K562 (cell line): Measurements from ENCODE around the gene C2orf92. TPM values are rescaled to one million over a fixed set of nuclear protein-coding genes. Genes with fewer than 3 reads are reported as not detected.

ENCODE experiments used
- ATAC-seq: fragments of 200-7000 bp; cut with Tn5 transposase; 3 replicates; pipeline ENCODE4 v1.9.1; 2020; ENCODE audit warnings: moderate library complexity
- BruUV-seq: library from RNA; stranded (reverse); fragments of 400-500 nt; replicated peaks from 2 replicates; lab custom pipeline; 2021; lab: Mats Ljungman, UMichigan
- CTCF ChIA-PET: fragments of 300-600 bp; formaldehyde crosslinking; extraction: SDS; loops from one replicate; lab custom pipeline; 2021; ENCODE audit warnings: low intra/inter-chr PET ratio; lab: Yijun Ruan, JAX
- POLR2A ChIA-PET: fragments of 300-600, 350-650 bp; sonication (Branson Sonifier 250); formaldehyde crosslinking; extraction: SDS; loops from one replicate; lab custom pipeline; 2021; ENCODE audit warnings: antibody characterized with exemption, inconsistent platforms; lab: Yijun Ruan, JAX
- DNase-seq, 4 experiments: peaks; one replicate each; pipeline versions ENCODE4 v3.0.0 to v3.0.0-alpha.2; 2011 to 2018; ENCODE audit warnings: low spot score in 3 of 4, mixed read lengths in 3 of 4; ENCODE audit errors: extremely low read depth in 1 of 4
- FAIRE-seq: peaks from 2 replicates; lab custom pipeline; 2011; peaks lifted over from hg19 to GRCh38; lab: Jason Lieb, UNC
- H2AFZ ChIP-seq: 2 replicates; pipeline ENCODE4 v1.6.0; 2011; ENCODE audit warnings: low read depth, low read length, control low read depth, inconsistent platforms
- H3K27ac ChIP-seq: fragments of 200-600 bp; 3 replicates; pipeline ENCODE4 v1.8.0; 2011; ENCODE audit warnings: low read depth, mild to moderate bottlenecking, control low read depth, inconsistent platforms, low read length, moderate library complexity, mixed read lengths; ENCODE audit errors: extremely low read depth
- H3K27me3 ChIP-seq, 2 experiments: fragments of 300-600 bp in 1 of 2; 2 replicates in 1 of 2; 3 replicates in 1 of 2; pipeline versions ENCODE4 v1.6.0 to v1.8.0; 2011; ENCODE audit warnings: inconsistent platforms in 2 of 2, low read length in 2 of 2, mild to moderate bottlenecking in 1 of 2, mixed read lengths in 1 of 2, moderate library complexity in 1 of 2; ENCODE audit not compliant: control insufficient read depth in 2 of 2, insufficient read depth in 2 of 2
- H3K36me3 ChIP-seq: fragments of 300-600 bp; 3 replicates; pipeline ENCODE4 v1.8.0; 2011; ENCODE audit warnings: mild to moderate bottlenecking, low read length, inconsistent platforms; ENCODE audit not compliant: control insufficient read depth, insufficient read depth
- H3K4me1 ChIP-seq, 2 experiments: fragments of 200-600 bp in 1 of 2; replicated peaks in 1 of 2; 2 replicates in 1 of 2; 3 replicates in 1 of 2; pipeline versions ENCODE4 v1.5.1 to v1.8.0; 2011; ENCODE audit warnings: inconsistent platforms in 2 of 2, low read length in 2 of 2, mild to moderate bottlenecking in 1 of 2, mixed read lengths in 1 of 2, moderate library complexity in 1 of 2; ENCODE audit not compliant: control insufficient read depth in 2 of 2, insufficient read depth in 2 of 2
- H3K4me2 ChIP-seq: 2 replicates; pipeline ENCODE4 v1.6.1; 2011; ENCODE audit warnings: low read length, control low read depth, inconsistent platforms, mixed read lengths; ENCODE audit not compliant: insufficient read depth
- H3K4me3 ChIP-seq: fragments of 200-600 bp; sonication (generic), shearing (Covaris generic); 2 replicates; pipeline ENCODE4 v1.5.1; 2016; ENCODE audit warnings: control low read depth, inconsistent platforms
- H3K79me2 ChIP-seq: fragments of 200-600 bp; 3 replicates; pipeline ENCODE4 v1.8.0; 2011; ENCODE audit warnings: low read length, inconsistent platforms; ENCODE audit not compliant: control insufficient read depth, insufficient read depth
- H3K9ac ChIP-seq, 2 experiments: 2 replicates each; pipeline versions ENCODE4 v1.6.0 to v1.6.1; 2011; ENCODE audit warnings: low read depth in 2 of 2, low read length in 2 of 2, control low read depth in 1 of 2, inconsistent platforms in 1 of 2, mild to moderate bottlenecking in 1 of 2, mixed read lengths in 1 of 2; ENCODE audit not compliant: insufficient read depth in 1 of 2
- H3K9me1 ChIP-seq: one replicate; pipeline ENCODE4 v1.6.0; 2011; ENCODE audit warnings: inconsistent platforms, mild to moderate bottlenecking, low read length, moderate library complexity; ENCODE audit not compliant: control insufficient read depth, insufficient read depth
- H3K9me3 ChIP-seq: replicated peaks from 2 replicates; pipeline ENCODE4 v1.5.1; 2011; ENCODE audit warnings: low read depth, low read length, inconsistent platforms; ENCODE audit not compliant: control insufficient read depth, insufficient read depth
- H4K20me1 ChIP-seq: replicated peaks from 2 replicates; pipeline ENCODE4 v1.6.1; 2011; ENCODE audit warnings: low read length, inconsistent platforms, mixed read lengths; ENCODE audit not compliant: control insufficient read depth, insufficient read depth
- ATF6 ChIP-seq: sonication (generic); formaldehyde crosslinking; IDR thresholded peaks from 2 replicates; pipeline ENCODE4 v1.4.0; 2020; ENCODE audit warnings: mild to moderate bottlenecking, missing genetic modification reagents
- CBFA2T3 ChIP-seq: fragments of 450-650 bp; IDR thresholded peaks from 2 replicates; pipeline ENCODE4 v1.6.1; 2017
- CCNT2 ChIP-seq: IDR thresholded peaks from 2 replicates; pipeline ENCODE4 v1.6.1; 2011; ENCODE audit warnings: borderline replicate concordance, low read depth, mild to moderate bottlenecking, moderate library complexity, mixed read lengths, low read length; ENCODE audit not compliant: insufficient read length; ENCODE audit errors: extremely low read depth
- CREBBP ChIP-seq: IDR thresholded peaks from one replicate; pipeline ENCODE4 v1.6.1; 2012; ENCODE audit warnings: low read depth, mild to moderate bottlenecking, control low read depth, inconsistent platforms, low read length
- DLX4 ChIP-seq: fragments of 250-450 bp; sonication (Bioruptor Pico); IDR thresholded peaks from 2 replicates; pipeline ENCODE4 v1.6.1; 2021; ENCODE audit warnings: mild to moderate bottlenecking
- FOS ChIP-seq: IDR thresholded peaks from 3 replicates; pipeline ENCODE4 v1.6.1; 2011; ENCODE audit not compliant: insufficient read length; ENCODE audit errors: extremely low read depth
- HMG20A ChIP-seq: fragments of 450-650 bp; formaldehyde crosslinking; conservative IDR thresholded peaks from 2 replicates; pipeline ENCODE4 v1.4.0; 2020; ENCODE audit warnings: mild to moderate bottlenecking, mixed read lengths
- L3MBTL2 ChIP-seq: fragments of 450-650 bp; IDR thresholded peaks from 2 replicates; pipeline ENCODE4 v1.6.1; 2016; ENCODE audit warnings: mild to moderate bottlenecking, moderate library complexity
- LARP7 ChIP-seq: fragments of 450-650 bp; IDR thresholded peaks from 2 replicates; pipeline ENCODE4 v1.6.1; 2016
- MAFF ChIP-seq: IDR thresholded peaks from 2 replicates; pipeline ENCODE4 v1.6.1; 2012; ENCODE audit warnings: low read length, improper control_type of control experiment
- MAFK ChIP-seq: IDR thresholded peaks from 2 replicates; pipeline ENCODE4 v1.6.1; 2011; ENCODE audit warnings: low read length, improper control_type of control experiment
- MAX ChIP-seq: sonication (generic); formaldehyde crosslinking; IDR thresholded peaks from 2 replicates; pipeline ENCODE4 v1.9.0; 2022; ENCODE audit warnings: mild to moderate bottlenecking, missing genetic modification reagents
- NKRF ChIP-seq: fragments of 450-650 bp; IDR thresholded peaks from 2 replicates; pipeline ENCODE4 v1.6.1; 2016; ENCODE audit warnings: borderline replicate concordance
- PHB2 ChIP-seq: fragments of 450-650 bp; IDR thresholded peaks from 2 replicates; pipeline ENCODE4 v1.6.1; 2017; ENCODE audit warnings: low read depth
- RAD51 ChIP-seq: fragments of 450-650 bp; IDR thresholded peaks from 2 replicates; pipeline ENCODE4 v1.7.1; 2016; ENCODE audit warnings: low read depth, mild to moderate bottlenecking, borderline replicate concordance
- RHOXF2B ChIP-seq: fragments of 250-450 bp; sonication (Bioruptor Pico); conservative IDR thresholded peaks from 2 replicates; pipeline ENCODE4 v1.5.1; 2021
- TEAD2 ChIP-seq: fragments of 450-650 bp; IDR thresholded peaks from 2 replicates; pipeline ENCODE4 v1.6.1; 2016; ENCODE audit warnings: missing genetic modification characterization, control low read depth, missing compliant biosample characterization
- U2AF1 ChIP-seq: fragments of 200-400 bp; formaldehyde crosslinking; optimal IDR thresholded peaks from 2 replicates; pipeline ENCODE3; 2017; ENCODE audit warnings: mild to moderate bottlenecking, low read depth, low read length, moderate library complexity
- ZNF511 ChIP-seq: sonication (generic); formaldehyde crosslinking; IDR thresholded peaks from 2 replicates; pipeline ENCODE4 v1.8.0; 2022; ENCODE audit warnings: mild to moderate bottlenecking, missing genetic modification reagents
- WGBS: fragments of 100-300 bp; shearing (Covaris generic); methylation state at CpG from one replicate; pipeline ENCODE4 v1.1.6; 2016; ENCODE audit warnings: low coverage, mixed read lengths; ENCODE audit not compliant: insufficient coverage; ENCODE audit errors: missing lambda C conversion rate; 5-methylcytosine and 5-hydroxymethylcytosine counted together
- in situ Hi-C: fragments of 300-500 bp; cut with MboI; formaldehyde crosslinking; loops from 4 replicates; pipeline ENCODE4 v1.15.0; 2018; ENCODE audit warnings: inconsistent platforms, mixed read lengths
- intact Hi-C: fragments of 100-400 bp; cut with micrococcal nuclease; formaldehyde crosslinking; loops from 2 replicates; pipeline ENCODE4 v1.14.2; 2022
- polyA plus RNA-seq, 8 experiments: library from polyadenylated mRNA; depleted of rRNA in 4 of 8; stranded (reverse) in 5 of 8; unstranded in 3 of 8; fragments of >200 nt; fragmentation: Nextera tagmentation in 2 of 8; fragmentation: Illumina TruSeq in 1 of 8; extraction: Ambion mirVana in 2 of 8; extraction: Trizol in 1 of 8; gene quantifications; 2 replicates each; pipeline versions ENCODE4 v1.2.1 to v1.2.3, GENCODE V29; 2011 to 2014; ENCODE audit warnings: inconsistent platforms in 1 of 8, missing spikeins in 1 of 8
- total RNA-seq, 7 experiments: library from RNA; depleted of rRNA in 6 of 7; stranded (reverse); fragments of >200 nt in 6 of 7; fragmentation: Illumina TruSeq in 2 of 7; extraction: Trizol in 2 of 7; gene quantifications; 2 replicates each; pipeline versions ENCODE4 v1.2.1 to v1.2.3, GENCODE V29; 2011 to 2021; ENCODE audit warnings: low replicate concordance in 1 of 7

C2orf92 gene
- total and polyA plus RNA-seq, 9 of the 15 experiments (the other 6 are each of a cell fraction or from before 2014, with no cell fraction given) = 0.65 to 6.8 (median 3.6) TPM

GRCh38 chr2:97657986-97658690 is 11.4 kb upstream of the C2orf92 start:
- ChIA-PET CTCF (no interaction called here), POLR2A (interaction anchor here (0.7 to 1.3 kb wide), 4 partner anchors 9 to 68 kb away, joined by 3 to 8 read pairs (median 5); partner anchors contain the start of gene COX5B)
- FAIRE-seq = no peak
- no peak for TF ChIP-seq HMG20A (CRISPR knock-in tag)
- TF ChIP-seq NKRF = no peak
- TF ChIP-seq ATF6 (CRISPR knock-in tag) = no peak
- TF ChIP-seq RAD51 = no peak
- no peak for TF ChIP-seq PHB2
- TF ChIP-seq MAFK = no peak
- TF ChIP-seq CREBBP = no peak
- TF ChIP-seq U2AF1 = no peak
- TF ChIP-seq MAX (CRISPR knock-in tag) = no peak
- TF ChIP-seq ZNF511 = no peak
- TF ChIP-seq CCNT2 = no peak
- TF ChIP-seq RHOXF2B = no peak
- TF ChIP-seq TEAD2 (tag) = no peak
- TF ChIP-seq DLX4 (CRISPR knock-in tag) = no peak
- TF ChIP-seq FOS = no peak
- no peak for TF ChIP-seq LARP7
- no peak for TF ChIP-seq CBFA2T3
- no peak for TF ChIP-seq MAFF
- TF ChIP-seq L3MBTL2 = no peak

More at GRCh38 chr2:97657986-97658690, 11.4 kb upstream of the C2orf92 start:
- Histone ChIP-seq H3K9ac (peak overlapping the region in 1 of 2 experiments; percentile 27; a peak in 1 of 4 replicates), H3K27ac (no peak overlapping the region), H3K9me1 (peaks cover 5% of the 10 kb centered on the region), H3K4me2 (no peak overlapping the region), H3K4me3 (no peak overlapping the region), H3K9me3 (no peaks in the 10 kb centered on the region), H3K36me3 (peaks cover 61% of the 10 kb centered on the region; the same call in 2 of the 3 replicates), H2AFZ (no peak overlapping the region), H4K20me1 (no peaks in the 10 kb centered on the region; the same call in 1 of the 2 replicates), H3K4me1 (peaks cover 15 to 60% of the 10 kb centered on the region in 2 experiments; a peak in 4 of 5 replicates), H3K27me3 (no peaks in the 10 kb centered on the region), H3K79me2 (peaks cover 34% of the 10 kb centered on the region)
- DNase-seq = no peak
- no peak for ATAC-seq
- no TSS peak for BruUV-seq
- 92% methylated on average over 35 of the region's 37 CpGs for WGBS
- intact Hi-C loops = no loop called here
- in situ Hi-C loops = no loop called here
